ENCODE measurements around the gene RXRA.

DNA sequence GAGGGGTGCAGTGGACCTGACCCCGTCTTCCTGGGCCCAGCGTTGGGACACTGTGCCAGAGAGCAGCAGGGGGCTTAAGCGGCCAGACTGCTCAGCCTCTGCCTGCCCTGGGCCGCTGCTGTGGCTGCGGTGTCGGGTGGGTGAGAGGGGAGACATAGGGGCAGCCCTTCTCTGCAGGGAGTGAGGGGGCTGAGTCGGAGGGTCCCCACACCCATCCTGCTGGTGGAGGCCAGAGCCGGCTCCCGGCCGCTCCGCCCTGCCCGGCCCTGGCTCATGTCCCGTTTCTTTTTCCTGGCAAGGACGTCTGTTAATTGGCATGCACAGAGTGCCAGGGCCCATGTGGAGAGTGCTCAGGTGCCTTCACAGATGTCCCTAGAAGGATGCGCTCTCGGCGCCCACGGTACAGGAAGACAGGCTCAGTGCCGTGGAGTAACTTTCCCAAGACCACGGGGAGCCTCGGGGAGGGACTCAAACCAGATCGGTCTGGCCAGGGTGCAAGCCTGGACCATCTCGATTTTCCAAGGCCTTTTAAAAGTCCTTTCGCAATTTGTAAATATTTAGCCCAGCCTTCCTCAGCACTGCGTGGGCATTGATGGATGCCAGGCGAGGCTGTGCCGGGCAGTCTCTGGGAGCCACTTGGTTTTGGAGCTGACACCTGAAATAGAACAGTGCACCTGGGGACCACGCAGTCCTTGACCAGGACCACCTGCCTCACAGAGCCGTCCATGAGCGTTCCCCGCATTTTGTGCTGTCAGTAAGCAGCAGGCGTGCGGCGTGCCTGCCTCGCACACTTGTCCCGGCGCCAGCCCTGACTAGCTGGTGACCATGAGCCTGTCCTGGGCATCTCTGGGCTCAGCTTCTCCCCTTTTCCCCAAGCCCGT lies 60.9 kb downstream of the RXRA start:
- TF ChIP-seq CTCF (IDR thresholded peaks at IDR 0.05 in 8 of 11, conservative IDR thresholded peaks at IDR 0.05 in 3 of 11) (no peak), POLR2A (IDR thresholded peaks at IDR 0.05) (no peak)

All from spleen (tissue), 7 donors.